ENCODE data around the gene BANK1.

Gene BANK1

GRCh38 chr4:101790521-101791181 lies at the start of gene BANK1:
BANK1 (plus strand) TSS chr4:101790730; CDS start chr4:101790881, 151 bp downstream.
- DNase-seq (ENCODE audit: low spot score) = peak; percentile 21

GRCh38 chr4:101753721-101754120 lies 36.8 kb upstream of the BANK1 start:
- no peak for DNase-seq (ENCODE audit: low spot score)

- DNase-seq (ENCODE audit: low spot score) = no peak
Observed at GRCh38 chr4:101756181-101756580, 34.3 kb upstream of the BANK1 start.

GRCh38 chr4:101761405-101761804 lies 29.1 kb upstream of the BANK1 start:
- DNase-seq (ENCODE audit: low spot score) = no peak

GRCh38 chr4:101762025-101762424 lies 28.5 kb upstream of the BANK1 start:
- DNase-seq (ENCODE audit: low spot score) = no peak

- no peak for DNase-seq (ENCODE audit: low spot score)
Observed at GRCh38 chr4:101762534-101762933, 28.0 kb upstream of the BANK1 start.

GRCh38 chr4:101763576-101763975 lies 27.0 kb upstream of the BANK1 start:
- DNase-seq (ENCODE audit: low spot score) = no peak

GRCh38 chr4:101774807-101775206 lies 15.7 kb upstream of the BANK1 start:
- DNase-seq (ENCODE audit: low spot score) = no peak

- DNase-seq (ENCODE audit: low spot score) = no peak
Observed at GRCh38 chr4:101777431-101777830, 13.1 kb upstream of the BANK1 start.

- DNase-seq (ENCODE audit: low spot score) = no peak
Observed at GRCh38 chr4:101780284-101780683, 10.2 kb upstream of the BANK1 start.

GRCh38 chr4:101782546-101782945 lies 8.0 kb upstream of the BANK1 start:
- no peak for DNase-seq (ENCODE audit: low spot score)

- no peak for DNase-seq (ENCODE audit: low spot score)
Observed at GRCh38 chr4:101784957-101785356, 5.6 kb upstream of the BANK1 start.

GRCh38 chr4:101785486-101785885 lies 5.0 kb upstream of the BANK1 start:
- no peak for DNase-seq (ENCODE audit: low spot score)

- DNase-seq (ENCODE audit: low spot score) = no peak
Observed at GRCh38 chr4:101787701-101788316, 2.7 kb upstream of the BANK1 start.

GRCh38 chr4:101791182-101791558 lies 640 bp downstream of the BANK1 start:
- no peak for DNase-seq (ENCODE audit: low spot score)

GRCh38 chr4:101792056-101792590 lies 1.6 kb downstream of the BANK1 start:
- DNase-seq (ENCODE audit: low spot score) = no peak

GRCh38 chr4:101793397-101793796 lies 2.9 kb downstream of the BANK1 start:
- no peak for DNase-seq (ENCODE audit: low spot score)

GRCh38 chr4:101794806-101795205 lies 4.3 kb downstream of the BANK1 start:
- DNase-seq (ENCODE audit: low spot score) = no peak

- no peak for DNase-seq (ENCODE audit: low spot score)
Observed at GRCh38 chr4:101795704-101796103, 5.2 kb downstream of the BANK1 start.

GRCh38 chr4:101801958-101802357 lies 11.4 kb downstream of the BANK1 start:
- no peak for DNase-seq (ENCODE audit: low spot score)

GRCh38 chr4:101806914-101807313 lies 16.4 kb downstream of the BANK1 start:
- DNase-seq (ENCODE audit: low spot score) = no peak

GRCh38 chr4:101807351-101807750 lies 16.8 kb downstream of the BANK1 start:
- no peak for DNase-seq (ENCODE audit: low spot score)

- no peak for DNase-seq (ENCODE audit: low spot score)
Observed at GRCh38 chr4:101813604-101814003, 23.1 kb downstream of the BANK1 start.

GRCh38 chr4:101818362-101818761 lies 27.8 kb downstream of the BANK1 start:
- no peak for DNase-seq (ENCODE audit: low spot score)

Measured in D341Med (cell line).